ENCODE measurements around the gene RNF152.

GRCh38 chr18:61912476-61912875 lies 19.7 kb upstream of the RNF152 start:
- TF ChIP-seq GATA2 (IDR thresholded peaks at IDR 0.05; ENCODE audit: low read depth, low read length) (no peak), GATA3 (IDR thresholded peaks at IDR 0.05; ENCODE audit: low read depth, low read length) (no peak)

All from SH-SY5Y (cell line).